IPS-18a (cell line): Measurements from ENCODE around the gene EYS.

ENCODE experiments used
- H3K27ac ChIP-seq: one replicate; pipeline ENCODE4 v1.5.1; 2013; ENCODE audit warnings: low read length
- H3K27me3 ChIP-seq: one replicate; pipeline ENCODE4 v1.6.1; 2013; ENCODE audit warnings: mild to moderate bottlenecking, low read length; ENCODE audit not compliant: control insufficient read depth, insufficient read depth
- H3K36me3 ChIP-seq: one replicate; pipeline ENCODE4 v1.6.1; 2013; ENCODE audit warnings: low read depth, low read length; ENCODE audit not compliant: control insufficient read depth
- H3K4me1 ChIP-seq: one replicate; pipeline ENCODE4 v1.6.1; 2013; ENCODE audit warnings: low read depth, low read length; ENCODE audit not compliant: control insufficient read depth
- H3K4me3 ChIP-seq: one replicate; pipeline ENCODE4 v1.5.1; 2013; ENCODE audit warnings: low read length
- H3K9ac ChIP-seq: one replicate; pipeline ENCODE4 v1.6.1; 2013; ENCODE audit warnings: mild to moderate bottlenecking, low read length, moderate library complexity
- H3K9me3 ChIP-seq: one replicate; pipeline ENCODE4 v1.6.1; 2013; ENCODE audit warnings: low read depth, low read length; ENCODE audit not compliant: control insufficient read depth

EYS gene

GRCh38 chr6:64591676-64592036 lies 1115.4 kb downstream of the EYS start:
- no peaks in the 10 kb centered on the region for H3K36me3 ChIP-seq
- no peaks in the 10 kb centered on the region for H3K9me3 ChIP-seq
- no peak overlapping the region for H3K27ac ChIP-seq
- H3K4me1 ChIP-seq, result no peaks in the 10 kb centered on the region
- H3K9ac ChIP-seq, result no peak overlapping the region
- H3K27me3 ChIP-seq, result no peaks in the 10 kb centered on the region
- no peak overlapping the region for H3K4me3 ChIP-seq

GRCh38 chr6:64590965-64591675 lies 1115.9 kb downstream of the EYS start:
- Histone ChIP-seq H3K36me3 (no peaks in the 10 kb centered on the region), H3K4me1 (no peaks in the 10 kb centered on the region), H3K9ac (no peak overlapping the region), H3K4me3 (no peak overlapping the region), H3K27me3 (no peaks in the 10 kb centered on the region), H3K9me3 (no peaks in the 10 kb centered on the region), H3K27ac (no peak overlapping the region)

GRCh38 chr6:64589961-64590360 lies 1117.1 kb downstream of the EYS start:
- Histone ChIP-seq H3K4me1 (no peaks in the 10 kb centered on the region), H3K27me3 (no peaks in the 10 kb centered on the region), H3K9me3 (no peaks in the 10 kb centered on the region), H3K4me3 (no peak overlapping the region), H3K27ac (no peak overlapping the region), H3K36me3 (no peaks in the 10 kb centered on the region), H3K9ac (no peak overlapping the region)

- H3K27ac ChIP-seq, result no peak overlapping the region
- H3K36me3 ChIP-seq, result no peaks in the 10 kb centered on the region
- no peaks in the 10 kb centered on the region for H3K4me1 ChIP-seq
- no peak overlapping the region for H3K9ac ChIP-seq
- H3K27me3 ChIP-seq, result no peaks in the 10 kb centered on the region
- H3K9me3 ChIP-seq, result no peaks in the 10 kb centered on the region
- no peak overlapping the region for H3K4me3 ChIP-seq
Observed at GRCh38 chr6:64580346-64580745, 1126.7 kb downstream of the EYS start.

GRCh38 chr6:64553249-64553786 lies 1153.7 kb downstream of the EYS start:
- Histone ChIP-seq H3K4me3 (no peak overlapping the region), H3K4me1 (no peaks in the 10 kb centered on the region), H3K27ac (no peak overlapping the region)

GRCh38 chr6:64547594-64548268 lies 1159.3 kb downstream of the EYS start:
- no peaks in the 10 kb centered on the region for H3K9me3 ChIP-seq
- no peak overlapping the region for H3K9ac ChIP-seq
- H3K4me3 ChIP-seq, result no peak overlapping the region
- H3K4me1 ChIP-seq, result no peaks in the 10 kb centered on the region
- no peaks in the 10 kb centered on the region for H3K36me3 ChIP-seq
- H3K27me3 ChIP-seq, result no peaks in the 10 kb centered on the region
- H3K27ac ChIP-seq, result no peak overlapping the region

More at GRCh38 chr6:64553249-64553786, 1153.7 kb downstream of the EYS start:
- Histone ChIP-seq H3K9ac (no peak overlapping the region), H3K27me3 (no peaks in the 10 kb centered on the region), H3K9me3 (no peaks in the 10 kb centered on the region), H3K36me3 (no peaks in the 10 kb centered on the region)

- no peak overlapping the region for H3K27ac ChIP-seq
- no peaks in the 10 kb centered on the region for H3K9me3 ChIP-seq
- no peak overlapping the region for H3K4me3 ChIP-seq
- no peaks in the 10 kb centered on the region for H3K36me3 ChIP-seq
- H3K27me3 ChIP-seq, result no peaks in the 10 kb centered on the region
- no peaks in the 10 kb centered on the region for H3K4me1 ChIP-seq
- no peak overlapping the region for H3K9ac ChIP-seq
Observed at GRCh38 chr6:64539917-64540316, 1167.1 kb downstream of the EYS start.

GRCh38 chr6:64538722-64539121 lies 1168.3 kb downstream of the EYS start:
- Histone ChIP-seq H3K4me1 (no peaks in the 10 kb centered on the region), H3K36me3 (no peaks in the 10 kb centered on the region)

GRCh38 chr6:64527899-64528298 lies 1179.1 kb downstream of the EYS start:
- Histone ChIP-seq H3K36me3 (no peaks in the 10 kb centered on the region), H3K9me3 (no peaks in the 10 kb centered on the region), H3K4me1 (peaks cover 6% of the 10 kb centered on the region), H3K4me3 (no peak overlapping the region), H3K27ac (no peak overlapping the region), H3K9ac (no peak overlapping the region), H3K27me3 (no peaks in the 10 kb centered on the region)

More at GRCh38 chr6:64538722-64539121, 1168.3 kb downstream of the EYS start:
- Histone ChIP-seq H3K4me3 (no peak overlapping the region), H3K9ac (no peak overlapping the region), H3K27me3 (no peaks in the 10 kb centered on the region), H3K27ac (no peak overlapping the region), H3K9me3 (no peaks in the 10 kb centered on the region)

GRCh38 chr6:64522859-64523258 lies 1184.2 kb downstream of the EYS start:
- H3K27ac ChIP-seq, result no peak overlapping the region
- H3K9ac ChIP-seq, result no peak overlapping the region
- no peaks in the 10 kb centered on the region for H3K27me3 ChIP-seq
- H3K9me3 ChIP-seq, result no peaks in the 10 kb centered on the region
- peaks cover 10% of the 10 kb centered on the region for H3K4me1 ChIP-seq
- no peaks in the 10 kb centered on the region for H3K36me3 ChIP-seq
- H3K4me3 ChIP-seq, result no peak overlapping the region

- Histone ChIP-seq H3K27ac (no peak overlapping the region), H3K9me3 (no peaks in the 10 kb centered on the region), H3K4me1 (peaks cover 10% of the 10 kb centered on the region)
Observed at GRCh38 chr6:64520050-64520449, 1187.0 kb downstream of the EYS start.

GRCh38 chr6:64516393-64516792 lies 1190.6 kb downstream of the EYS start:
- Histone ChIP-seq H3K4me1 (no peaks in the 10 kb centered on the region), H3K27ac (no peak overlapping the region), H3K27me3 (no peaks in the 10 kb centered on the region), H3K9ac (no peak overlapping the region), H3K36me3 (no peaks in the 10 kb centered on the region), H3K9me3 (no peaks in the 10 kb centered on the region), H3K4me3 (no peak overlapping the region)

More at GRCh38 chr6:64520050-64520449, 1187.0 kb downstream of the EYS start:
- Histone ChIP-seq H3K4me3 (no peak overlapping the region), H3K27me3 (no peaks in the 10 kb centered on the region), H3K36me3 (no peaks in the 10 kb centered on the region), H3K9ac (no peak overlapping the region)
